HG03025 (cell line): ENCODE results near the gene SHC1.

Source experiments
- ATAC-seq: cut with Tn5 transposase; IDR thresholded peaks from one replicate; pipeline ENCODE4 v1.9.1; 2021; ENCODE audit warnings: mild to moderate bottlenecking, moderate library complexity; ENCODE audit not compliant: unreplicated experiment, low FRiP score

Gene SHC1

DNA sequence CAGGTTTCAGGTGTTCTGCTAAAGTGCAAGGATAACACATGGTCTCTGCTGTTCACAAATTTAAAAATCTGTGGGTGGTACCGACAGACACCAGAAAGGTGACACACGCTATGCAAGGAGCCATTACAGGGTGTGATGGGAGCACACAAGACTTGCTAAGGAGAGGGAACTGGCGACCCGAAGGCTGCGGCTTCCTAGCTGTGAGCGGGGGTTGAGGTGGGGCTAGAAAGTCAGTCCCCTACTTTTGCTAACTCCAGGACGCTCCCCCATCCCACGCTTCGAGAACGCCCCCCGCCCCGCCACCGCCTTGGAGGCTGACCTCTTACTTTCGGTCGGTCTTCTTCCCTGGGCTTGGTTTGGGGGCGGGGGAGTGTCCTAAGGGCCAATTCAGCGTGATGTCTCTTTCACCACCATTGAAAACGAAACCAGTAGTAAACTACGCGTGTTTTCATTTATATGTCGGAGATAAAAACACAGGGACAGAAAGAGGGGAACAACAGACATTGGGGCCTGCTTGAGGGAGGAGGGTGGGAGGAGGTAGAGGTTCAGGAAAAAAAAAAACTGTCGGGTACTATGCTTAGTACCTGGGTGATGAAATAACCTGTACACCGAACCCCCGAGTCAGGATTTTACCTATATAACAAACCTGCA, 5.0 kb upstream of the SHC1 start:
- no peak for ATAC-seq

DNA sequence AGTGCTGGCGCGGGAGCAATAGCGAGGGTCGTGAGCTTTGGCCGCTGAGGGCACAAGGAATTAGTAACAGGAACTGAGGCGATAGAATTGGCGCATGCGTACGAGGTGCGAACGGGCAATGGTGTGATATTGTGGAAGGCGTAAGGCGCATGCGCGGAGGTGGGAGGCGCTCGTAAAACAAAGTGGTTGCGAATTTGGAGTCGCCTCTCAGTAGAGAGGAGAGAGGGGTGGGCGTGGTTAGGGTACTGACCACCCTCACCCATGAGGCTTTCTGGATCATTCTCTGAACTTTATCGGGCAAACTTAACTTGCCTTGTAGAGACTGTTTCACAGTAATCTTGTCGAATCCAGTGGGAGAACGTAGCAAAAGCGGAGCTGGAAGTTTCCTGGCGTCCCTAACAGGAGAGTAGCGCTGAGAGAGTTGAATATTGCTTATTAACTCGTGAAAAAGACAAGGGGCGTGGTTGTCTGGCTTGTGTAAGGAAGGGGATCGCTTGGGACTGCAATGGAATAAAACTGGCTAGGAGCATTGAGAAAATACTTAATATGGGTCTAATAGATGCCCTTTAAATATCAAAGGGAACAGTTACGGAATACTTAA, 4.4 kb upstream of the SHC1 start:
- ATAC-seq, result peak; percentile 37

DNA sequence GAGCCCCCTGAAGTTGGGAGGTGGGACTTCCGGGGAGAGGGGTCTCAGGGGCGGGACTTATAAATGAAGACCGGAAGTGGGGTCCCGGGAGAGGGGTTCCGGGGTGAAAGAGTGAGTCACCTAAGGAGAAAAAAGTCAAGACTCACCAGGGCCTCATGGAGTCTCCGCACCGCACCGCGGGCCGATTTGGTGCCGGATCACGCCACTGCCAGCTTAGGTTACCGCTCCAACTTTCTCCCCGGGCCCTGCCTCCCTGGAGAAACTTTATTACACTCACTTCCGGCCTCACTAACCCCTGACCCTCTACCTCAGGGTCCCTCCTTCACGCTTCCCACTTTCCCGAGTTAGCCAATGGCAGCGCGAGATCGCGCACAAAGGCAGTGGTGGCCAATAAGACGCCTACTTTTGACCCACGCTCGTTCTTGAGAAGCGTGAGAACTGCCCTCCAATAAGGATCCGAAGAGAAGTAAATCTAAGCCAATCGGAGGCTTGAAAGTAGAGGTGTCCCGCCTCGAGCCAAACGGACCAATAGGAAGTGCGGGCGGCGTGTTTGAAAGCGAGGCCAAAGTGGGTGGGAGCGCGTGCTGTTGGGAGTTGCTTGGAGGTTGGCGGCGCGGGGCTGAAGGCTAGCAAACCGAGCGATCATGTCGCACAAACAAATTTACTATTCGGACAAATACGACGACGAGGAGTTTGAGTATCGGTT, 3.7 kb upstream of the SHC1 start, which contains the start of gene CKS1B:
CKS1B (plus strand) TSS at position 580 of the 706 bp plus-strand sequence; CDS start at position 645, 65 bp downstream.
- ATAC-seq, result peak; percentile 72

DNA sequence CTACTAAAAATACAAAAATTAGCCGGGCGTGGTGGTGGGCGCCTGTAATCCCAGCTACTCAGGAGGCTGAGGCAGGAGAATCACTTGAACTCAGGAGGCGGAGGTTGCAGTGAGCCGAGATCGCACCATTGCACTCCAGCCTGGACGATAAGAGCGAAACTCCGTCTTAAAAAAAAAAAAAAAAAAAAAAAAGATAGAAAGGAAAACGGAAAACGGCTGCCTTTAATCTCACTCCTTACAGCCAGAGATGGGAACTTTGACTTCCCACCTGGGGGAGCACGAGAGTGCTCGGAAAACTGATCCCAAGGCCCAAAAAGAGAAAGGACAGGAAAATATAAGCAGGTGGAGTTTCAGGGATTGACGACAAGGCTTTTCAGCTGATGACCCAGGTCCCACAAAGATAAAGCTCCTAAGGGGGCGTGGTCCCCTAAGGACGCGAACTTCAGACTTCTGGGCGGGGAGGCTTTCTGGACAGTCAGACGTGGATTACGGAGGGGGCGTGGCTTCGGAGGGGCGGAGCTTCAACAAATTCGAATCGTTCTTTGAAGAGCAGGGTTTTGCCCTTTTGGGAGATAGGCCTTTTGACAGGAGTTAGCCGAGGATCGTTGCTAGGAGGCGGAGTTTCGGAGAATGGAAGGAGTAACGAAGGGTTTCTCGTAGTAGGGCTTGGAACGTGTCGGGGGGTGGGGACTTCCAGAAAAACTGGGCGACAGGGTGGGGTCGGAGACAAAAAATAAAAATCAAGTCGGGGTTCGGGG, 3.0 kb upstream of the SHC1 start:
- no peak for ATAC-seq

DNA sequence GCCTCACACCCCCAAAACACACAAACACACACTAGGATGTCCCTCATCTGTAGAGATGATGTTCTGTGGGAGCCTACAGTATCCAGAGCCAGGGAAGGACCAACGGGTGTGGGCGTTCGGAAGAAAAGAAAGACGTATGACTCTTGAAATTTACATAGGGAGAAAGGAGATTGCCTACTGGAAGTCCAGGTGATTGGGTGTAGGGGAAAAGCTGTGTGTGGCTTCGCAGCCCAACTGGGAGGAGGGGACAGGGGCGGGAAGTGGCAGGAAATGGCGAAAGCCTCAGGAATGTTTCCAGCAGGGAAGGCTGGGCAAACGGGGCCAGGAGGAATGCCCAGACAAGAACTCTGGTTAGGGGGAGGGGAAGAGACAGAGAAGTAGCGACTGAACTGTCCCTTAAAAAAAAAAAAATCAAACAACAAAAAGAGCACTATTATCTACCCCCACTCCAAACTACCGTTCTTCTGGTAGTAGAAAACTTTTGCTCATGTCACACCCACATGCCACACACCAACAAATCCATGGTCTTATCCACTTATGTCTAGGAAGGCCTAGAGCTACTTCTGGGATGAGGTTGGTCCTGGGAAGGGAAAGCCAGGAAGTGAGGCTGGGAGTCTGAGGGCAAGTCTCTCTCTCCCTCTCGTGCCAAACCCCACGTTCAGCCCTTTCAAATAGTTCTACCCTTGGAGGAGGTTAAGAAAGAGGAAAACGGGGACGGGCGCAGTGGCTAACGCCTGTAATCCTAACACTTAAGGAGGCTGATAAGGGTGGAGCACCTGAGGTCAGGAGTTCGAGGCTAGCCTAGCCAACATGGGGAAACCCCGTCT, 2.2 kb upstream of the SHC1 start:
- ATAC-seq, result no peak

DNA sequence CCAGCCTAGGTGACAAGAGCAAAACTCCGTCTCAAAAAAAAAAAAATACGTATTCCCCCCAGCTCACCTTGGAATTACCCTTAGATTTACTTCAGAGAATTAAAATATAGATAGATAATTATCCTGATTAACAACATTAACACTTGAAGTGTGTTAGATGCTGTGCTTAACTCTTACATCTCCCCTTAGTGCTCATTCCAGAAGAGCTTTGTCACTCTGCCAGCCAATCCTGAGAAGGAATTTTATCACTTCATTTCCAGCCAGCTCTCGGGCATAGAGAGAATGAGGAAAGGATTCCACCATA, 1.6 kb upstream of the SHC1 start:
- ATAC-seq, result no peak

DNA sequence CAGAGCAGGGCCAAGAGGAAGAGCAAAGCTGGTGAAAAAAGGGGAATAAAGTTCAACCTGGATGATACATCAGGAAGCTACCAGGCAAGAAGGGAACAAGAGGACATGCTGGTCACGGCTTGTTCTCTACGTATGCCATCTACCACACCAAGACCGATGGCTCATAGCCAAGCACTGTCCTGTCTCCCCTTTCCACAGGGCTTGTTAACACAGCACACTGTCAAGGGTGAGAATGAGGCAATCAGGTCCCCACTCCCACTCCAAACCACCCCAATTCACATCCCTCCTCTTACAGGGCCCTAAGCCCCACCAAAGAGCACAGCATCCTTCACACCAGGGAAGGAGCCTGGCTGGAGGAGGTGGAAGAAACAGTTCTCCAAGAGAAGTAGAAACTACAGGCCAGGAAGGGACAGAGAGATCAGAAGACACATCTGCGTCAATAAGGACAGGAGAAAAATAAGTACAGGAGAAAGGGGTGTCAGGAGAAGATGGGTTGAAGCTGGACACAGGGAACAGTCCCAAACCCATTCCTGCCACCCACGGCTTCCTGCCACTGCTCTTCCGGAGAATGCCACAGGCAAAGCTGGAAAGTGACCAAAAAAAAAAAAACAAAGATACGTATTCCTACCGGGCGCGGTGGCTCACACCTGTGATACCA, 923 bp upstream of the SHC1 start:
- no peak for ATAC-seq

DNA sequence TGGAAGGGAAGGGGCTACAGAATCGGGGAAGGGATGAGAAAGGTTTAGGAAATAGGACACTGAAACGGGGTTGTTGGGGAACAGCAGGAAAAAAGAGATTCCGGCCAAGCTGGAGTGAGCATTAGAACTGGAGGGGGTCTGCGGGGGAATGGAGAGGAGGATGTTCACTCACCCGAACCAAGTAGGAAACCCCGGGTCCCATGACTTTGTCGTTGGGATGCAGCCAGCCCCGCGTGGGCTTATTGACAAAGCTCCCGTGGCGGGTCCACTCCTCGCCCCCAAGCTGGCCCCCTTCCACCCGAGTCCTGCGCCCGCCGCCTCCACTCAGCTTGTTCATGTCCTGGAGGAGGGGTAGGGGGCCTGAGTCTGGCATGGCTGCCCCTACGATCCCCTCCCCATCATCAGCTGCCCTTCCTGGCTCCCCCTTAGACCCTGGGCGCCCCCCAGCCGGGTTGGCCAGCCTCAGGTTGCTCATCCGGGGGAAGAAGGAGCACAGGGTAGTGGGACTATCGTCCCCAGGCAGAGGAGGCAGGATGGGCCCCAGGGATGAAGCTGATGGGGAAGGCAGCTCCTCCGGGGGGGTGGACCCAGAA, 591 bp downstream of the SHC1 start:
- ATAC-seq, result no peak

DNA sequence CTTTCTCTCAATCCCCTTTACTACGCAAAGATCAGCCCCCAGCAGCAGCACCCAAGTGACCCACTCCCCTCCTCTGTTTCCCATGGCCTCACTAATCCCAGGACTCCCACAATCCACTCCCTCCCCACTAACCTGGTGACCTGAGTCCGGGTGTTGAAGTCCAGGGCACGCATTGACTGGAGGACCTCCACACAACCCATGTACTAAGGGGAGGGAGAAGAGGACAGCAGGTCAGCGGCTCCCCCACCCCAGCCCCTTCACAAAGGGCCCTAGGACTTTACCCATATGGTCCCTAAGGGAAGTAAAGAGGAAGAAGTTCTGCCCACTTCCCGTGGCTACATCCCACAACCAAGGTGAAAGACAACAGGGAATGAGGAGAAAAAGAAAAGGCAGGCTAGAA, 1.3 kb downstream of the SHC1 start:
- no peak for ATAC-seq

DNA sequence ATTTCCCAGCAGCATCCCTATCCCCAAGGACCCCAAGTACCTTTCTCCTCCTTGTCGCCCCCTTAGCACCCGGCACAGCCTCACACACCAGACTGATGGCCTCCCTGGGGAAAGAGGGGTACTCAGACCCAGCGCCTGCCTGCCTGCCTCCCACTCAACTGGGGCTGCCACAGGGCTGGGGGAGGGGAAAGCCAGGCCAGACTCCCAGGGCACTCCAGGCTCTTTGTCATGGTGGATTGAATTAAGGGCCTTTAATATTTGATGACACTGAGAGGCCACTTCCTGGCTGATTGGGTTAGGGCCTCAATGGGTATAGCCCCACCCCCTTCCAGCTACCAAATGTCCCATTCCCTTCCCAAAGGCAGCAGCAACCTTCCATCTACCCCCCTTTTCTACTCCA, 1.8 kb downstream of the SHC1 start:
- ATAC-seq, result no peak

DNA sequence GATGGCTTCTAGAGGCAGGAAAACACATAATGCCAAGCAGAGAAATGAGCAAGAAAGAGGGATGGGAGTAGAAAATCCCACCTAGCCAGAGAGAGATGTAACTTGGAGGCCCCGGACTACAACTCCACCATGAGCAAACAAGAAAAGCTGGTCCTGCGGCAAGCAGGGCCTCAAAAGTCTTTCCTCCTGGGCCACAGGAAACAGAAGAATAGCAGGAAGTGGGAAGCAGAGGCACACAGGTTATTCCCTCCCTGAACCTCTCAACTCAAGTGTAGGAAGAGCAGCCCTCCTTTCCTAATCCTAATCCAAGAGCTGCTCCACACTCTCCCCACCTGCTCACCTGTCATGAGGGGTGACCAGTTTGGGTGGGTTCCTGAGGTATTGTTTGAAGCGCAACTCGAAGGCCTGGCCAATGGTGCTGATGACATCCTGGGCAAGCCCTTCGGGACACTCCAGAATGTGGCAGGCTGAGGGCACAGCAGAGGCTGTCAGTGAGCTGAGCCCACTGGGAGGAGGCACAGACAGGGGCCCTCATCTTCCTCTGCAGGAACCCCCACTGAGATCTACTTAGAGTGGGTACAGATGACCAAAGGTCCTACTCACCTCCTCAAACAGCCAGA, 3.1 kb downstream of the SHC1 start:
- no peak for ATAC-seq

DNA sequence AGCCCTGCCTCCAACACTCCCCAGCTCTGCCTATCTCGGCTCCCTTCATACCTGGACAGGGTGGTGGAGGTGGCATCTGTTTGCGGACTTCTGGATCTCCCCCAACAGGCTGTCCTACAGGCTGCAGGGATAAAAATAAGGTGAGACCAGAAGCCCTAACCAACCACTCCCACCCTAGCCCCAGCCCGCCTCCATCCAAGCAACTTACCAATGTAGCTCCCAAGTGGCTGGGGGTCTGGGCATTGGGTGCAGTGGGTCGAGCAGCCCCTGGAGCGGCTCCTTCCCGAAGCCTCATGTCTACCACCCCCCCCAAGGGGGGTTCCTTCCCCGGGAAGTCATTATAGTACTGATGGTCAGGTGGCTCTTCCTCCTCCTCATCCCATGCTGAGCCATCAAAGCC, 4.4 kb downstream of the SHC1 start:
- ATAC-seq, result no peak

DNA sequence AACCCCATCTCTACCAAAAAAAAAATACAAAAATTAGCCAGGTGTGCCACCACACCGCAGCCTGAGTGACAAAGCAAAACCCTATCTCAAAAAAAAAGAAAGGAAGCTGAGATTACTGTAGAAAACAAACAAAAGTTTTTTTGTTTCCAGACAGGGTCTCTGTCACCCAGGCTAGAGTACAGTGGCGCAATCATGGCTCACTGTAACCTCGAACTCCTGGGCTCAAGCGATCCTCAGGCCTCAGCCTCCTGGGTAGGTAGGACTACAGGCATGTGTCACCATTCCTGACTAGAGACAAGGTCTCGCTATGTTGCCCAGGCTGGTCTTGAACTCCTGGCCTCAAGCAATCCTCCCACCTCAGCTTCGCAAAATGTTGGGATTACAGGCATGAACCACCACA, 6.2 kb downstream of the SHC1 start:
- no peak for ATAC-seq

DNA sequence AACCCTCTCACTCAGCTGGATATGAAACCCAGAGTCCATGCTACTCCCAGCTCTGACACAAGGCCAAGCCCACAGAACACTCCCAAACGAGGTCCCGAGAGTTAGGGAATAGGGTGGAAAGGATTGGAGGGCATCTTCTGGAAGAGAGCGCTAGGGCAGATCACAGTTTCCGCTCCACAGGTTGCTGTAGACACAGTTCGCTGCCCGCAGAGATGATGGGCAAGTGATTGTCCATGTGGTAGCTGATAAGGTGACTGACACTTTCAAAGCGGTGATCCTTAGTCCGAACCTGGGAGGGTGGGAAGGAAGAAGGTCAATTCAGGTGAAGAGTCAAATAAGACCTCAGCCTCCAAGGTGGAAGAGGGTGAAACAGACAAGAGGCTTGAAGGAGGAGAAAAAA, 6.9 kb downstream of the SHC1 start:
- no peak for ATAC-seq

DNA sequence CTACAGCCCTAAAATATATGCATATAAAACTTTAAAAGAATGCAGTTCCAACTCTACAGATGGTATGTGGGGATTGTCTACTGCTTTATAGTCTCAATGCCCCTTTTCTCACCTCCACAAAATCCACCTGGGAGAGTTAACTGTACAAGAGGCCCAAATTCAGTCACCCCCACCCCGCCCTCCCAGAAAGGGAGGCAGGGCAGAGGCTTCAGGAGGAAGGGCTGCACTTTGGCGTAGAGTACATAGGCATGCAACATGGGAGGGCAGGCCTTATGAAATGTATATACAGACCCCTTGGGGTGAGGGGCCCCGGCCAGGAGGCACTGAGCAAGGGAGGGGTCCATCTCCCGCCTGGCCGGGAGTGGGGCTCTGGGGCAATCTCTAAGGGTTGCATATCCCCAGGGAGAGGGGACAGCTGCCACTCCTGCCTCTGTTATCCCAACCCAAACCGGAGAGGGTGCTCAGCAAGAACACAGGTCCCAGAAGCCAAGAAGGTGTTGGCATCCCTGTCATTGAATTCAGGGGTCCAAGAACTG, 7.7 kb downstream of the SHC1 start:
- ATAC-seq, result no peak

DNA sequence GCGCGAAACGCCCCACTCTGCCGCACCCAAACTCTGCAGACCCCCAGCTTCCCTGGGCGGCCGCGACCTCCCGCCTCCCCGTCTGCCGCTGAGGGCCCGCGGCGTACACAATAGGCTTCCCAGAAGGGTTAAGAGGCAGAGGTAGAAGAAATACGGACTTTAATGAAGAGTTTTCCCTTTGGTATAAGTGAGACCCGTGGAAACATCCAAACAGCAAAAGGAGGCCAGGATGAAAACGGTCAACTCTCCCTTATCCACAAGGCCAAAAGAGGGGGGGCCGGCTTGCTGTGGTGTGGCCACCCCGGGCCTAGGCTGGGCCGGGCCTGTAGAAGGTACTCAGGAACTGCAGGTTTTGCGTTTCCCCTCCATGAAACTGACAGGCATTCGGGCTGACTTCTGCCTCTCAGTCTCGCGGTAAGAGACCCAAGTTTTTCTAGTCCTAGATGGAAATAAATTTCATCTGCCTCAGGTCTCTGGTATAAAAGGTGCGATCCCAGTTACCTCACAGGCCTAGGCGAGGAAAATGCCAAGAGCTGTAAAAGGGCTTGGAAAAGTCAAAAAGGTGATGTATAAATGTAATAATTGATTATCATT, 8.3 kb downstream of the SHC1 start:
- ATAC-seq, result peak; percentile 14

DNA sequence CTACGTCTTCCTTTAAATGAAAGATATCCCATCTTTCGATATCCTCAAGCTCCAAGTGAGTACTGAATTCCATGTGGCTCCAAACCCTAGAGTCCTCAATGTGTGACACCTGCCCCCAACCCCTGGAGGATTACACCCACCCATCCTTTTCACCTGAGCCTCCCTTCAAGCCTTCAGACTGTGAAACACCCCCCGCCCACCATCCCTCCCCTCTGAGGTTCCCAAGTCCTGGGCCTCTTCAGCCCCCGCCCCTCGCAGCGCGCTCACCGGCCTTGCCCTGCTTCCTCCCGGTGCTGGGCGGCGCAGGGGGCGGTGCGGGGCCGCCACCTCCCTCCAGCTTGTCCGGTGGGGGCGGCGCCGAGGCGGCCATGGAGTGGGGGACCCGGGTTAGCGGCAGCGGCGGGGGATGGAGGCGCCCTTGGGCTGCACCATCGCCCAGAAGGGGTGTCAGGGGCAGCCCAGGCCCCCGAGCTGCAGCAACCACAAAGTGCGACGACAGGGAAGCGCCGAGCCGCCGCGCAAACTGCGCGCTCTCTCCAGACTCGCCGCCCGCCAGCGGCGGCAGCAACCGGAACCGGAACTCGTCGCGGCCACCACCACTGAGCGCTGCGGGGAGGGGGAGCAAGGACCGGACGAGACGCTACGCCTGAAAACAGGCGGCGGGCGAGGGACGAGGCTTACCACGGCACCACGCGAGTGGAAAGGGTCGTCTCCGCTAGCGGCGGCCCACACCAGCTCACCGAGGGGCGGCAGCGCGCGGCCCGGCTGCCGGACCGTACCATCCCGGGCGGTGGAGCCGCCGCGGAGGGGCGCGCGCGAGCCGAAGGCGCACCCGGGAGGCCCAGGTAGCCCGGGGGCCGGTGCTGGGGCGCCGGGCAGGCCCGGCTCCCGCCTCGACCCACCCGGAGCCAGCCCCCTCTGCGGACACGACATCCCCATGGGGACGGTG, 9.1 kb downstream of the SHC1 start, which contains the start of gene PYGO2:
PYGO2 (minus strand) TSS at position 576 of the 949 bp plus-strand sequence; CDS start at position 370, 206 bp downstream.
- peak; percentile 72 for ATAC-seq
